ENCODE data around the gene OGA.
"Not testable (repeated sequence)": the region's sequence is repeated elsewhere in the genome, so short reads cannot be mapped to it uniquely, and the experiment has no call there.

OGA gene

DNA sequence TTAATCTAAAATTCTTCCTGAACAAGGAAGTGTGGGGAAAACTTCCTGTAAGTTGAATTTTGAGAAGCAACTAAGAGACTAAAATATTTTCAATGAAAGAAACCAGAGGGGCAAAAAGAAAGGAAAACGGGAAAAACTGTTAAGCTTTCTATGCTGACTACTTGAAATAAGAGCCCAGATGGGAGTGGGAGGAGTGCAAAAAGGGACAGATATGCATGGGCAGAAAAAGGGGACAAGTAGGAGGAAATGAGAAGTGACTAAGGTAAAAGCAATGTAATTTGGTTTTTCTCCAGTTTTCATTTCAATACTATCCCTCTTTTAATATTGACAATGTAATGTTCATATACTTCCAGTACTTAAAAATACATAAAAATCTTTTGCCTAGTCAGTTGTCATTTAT, 11.1 kb downstream of the OGA start:
- TF ChIP-seq CTCF (IDR thresholded peaks at IDR 0.05; ENCODE audit: low read length, missing control alignments) = no peak
- DNase-seq (ENCODE audit: low read depth) = no peak
- no peak overlapping the region for H3K4me3 ChIP-seq (replicated peaks; ENCODE audit: low read depth, low read length)

DNA sequence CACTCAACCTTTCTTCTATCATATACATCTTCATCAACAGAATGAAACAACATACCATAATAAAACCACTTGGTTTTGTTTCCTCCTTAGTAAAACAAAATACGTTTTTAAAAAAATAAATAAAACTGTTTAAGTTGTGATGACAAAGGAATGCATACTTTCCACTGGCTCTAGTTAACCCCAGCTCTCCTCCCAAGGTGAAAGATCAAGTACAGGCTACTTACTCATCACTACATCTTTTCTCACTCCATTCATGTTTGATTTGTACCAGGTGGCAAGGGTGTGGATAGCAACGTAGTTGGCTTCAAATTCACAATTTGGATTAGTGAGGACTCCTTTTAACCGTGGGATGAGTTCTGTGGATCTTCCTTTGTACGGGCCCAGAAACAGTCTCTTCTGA, 14.7 kb downstream of the OGA start:
- TF ChIP-seq CTCF (IDR thresholded peaks at IDR 0.05; ENCODE audit: low read length, missing control alignments) = no peak
- no peak overlapping the region for H3K4me3 ChIP-seq (replicated peaks; ENCODE audit: low read depth, low read length)
- no peak for DNase-seq (ENCODE audit: low read depth)

GRCh38 chr10:101797403-101798059, 20.7 kb downstream of the OGA start:
- DNase-seq (ENCODE audit: low read depth) = no peak
- TF ChIP-seq CTCF (IDR thresholded peaks at IDR 0.05; ENCODE audit: low read length, missing control alignments) = no peak
- no peak overlapping the region for H3K4me3 ChIP-seq (replicated peaks; ENCODE audit: low read depth, low read length)

DNA sequence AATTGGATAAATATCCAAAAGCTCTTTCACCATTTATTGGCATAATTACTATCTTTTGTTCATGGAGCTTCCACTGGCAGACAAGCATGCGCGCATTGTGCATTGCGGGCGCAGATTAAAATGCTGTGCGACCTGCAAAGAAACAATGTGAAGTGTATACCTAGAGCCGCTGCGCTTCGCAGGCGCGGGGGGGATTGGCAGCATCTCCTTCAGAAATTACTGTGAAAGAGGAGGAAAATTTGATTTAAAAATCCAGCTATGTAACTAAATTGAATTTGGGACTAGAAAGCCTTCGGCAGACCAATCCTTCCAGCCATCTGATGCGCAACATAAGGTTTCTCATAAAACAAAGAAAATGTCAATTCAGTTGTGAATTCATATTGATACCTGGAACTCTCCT, 24.7 kb downstream of the OGA start:
- no peak for TF ChIP-seq CTCF (IDR thresholded peaks at IDR 0.05; ENCODE audit: low read length, missing control alignments)
- no peak overlapping the region for H3K4me3 ChIP-seq (replicated peaks; ENCODE audit: low read depth, low read length)
- DNase-seq (ENCODE audit: low read depth) = no peak

- no peak overlapping the region for H3K4me3 ChIP-seq (replicated peaks; ENCODE audit: low read depth, low read length)
- TF ChIP-seq CTCF (IDR thresholded peaks at IDR 0.05; ENCODE audit: low read length, missing control alignments) = no peak
- DNase-seq (ENCODE audit: low read depth) = no peak
These were observed 28.6 kb downstream of the OGA start for GRCh38 chr10:101789686-101790085.

GRCh38 chr10:101789231-101789630, 29.0 kb downstream of the OGA start:
- H3K4me3 ChIP-seq (replicated peaks; ENCODE audit: low read depth, low read length); DNase-seq (ENCODE audit: low read depth): not testable (repeated sequence)

GRCh38 chr10:101785801-101786200, 32.4 kb downstream of the OGA start:
- TF ChIP-seq CTCF (IDR thresholded peaks at IDR 0.05; ENCODE audit: low read length, missing control alignments) = no peak
- DNase-seq (ENCODE audit: low read depth) = no peak
- H3K4me3 ChIP-seq (replicated peaks; ENCODE audit: low read depth, low read length) = no peak overlapping the region
